Liver (tissue), 9 donors: ENCODE measurements around the gene VARS1. TPM values are rescaled to one million over a fixed set of nuclear protein-coding genes. Genes with fewer than 3 reads are reported as not detected.
"Not testable (repeated sequence)": the region's sequence is repeated elsewhere in the genome, so short reads cannot be mapped to it uniquely, and the experiment has no call there.

Source experiments
- DNase-seq: peaks from one replicate; pipeline ENCODE4 v3.0.0-alpha.2; 2017; ENCODE audit warnings: low spot score
- H3K27ac ChIP-seq, 2 donors: one replicate each; pipeline ENCODE4 v1.7.0; 2013; ENCODE audit warnings: inconsistent platforms in 2 of 2, low read length in 2 of 2, control low read depth in 1 of 2, low read depth in 1 of 2, mild to moderate bottlenecking in 1 of 2
- H3K27me3 ChIP-seq, 4 donors: one replicate each; pipeline versions ENCODE4 v1.6.1 to v1.7.0; 2013; ENCODE audit warnings: low read length in 3 of 4, inconsistent platforms in 1 of 4, mild to moderate bottlenecking in 1 of 4, moderate library complexity in 1 of 4; ENCODE audit not compliant: control insufficient read depth in 4 of 4, insufficient read depth in 4 of 4
- H3K36me3 ChIP-seq, 4 donors: one replicate each; pipeline versions ENCODE4 v1.6.1 to v1.7.0; 2013; ENCODE audit warnings: low read length in 3 of 4, mild to moderate bottlenecking in 3 of 4, low read depth in 1 of 4, moderate library complexity in 1 of 4; ENCODE audit not compliant: control insufficient read depth in 4 of 4, insufficient read depth in 3 of 4
- H3K4me1 ChIP-seq, 4 donors: one replicate each; pipeline versions ENCODE4 v1.6.1 to v1.7.0; 2013; ENCODE audit warnings: low read length in 3 of 4, mild to moderate bottlenecking in 3 of 4, moderate library complexity in 1 of 4; ENCODE audit not compliant: control insufficient read depth in 4 of 4, insufficient read depth in 4 of 4
- H3K4me3 ChIP-seq, 3 donors: one replicate each; pipeline versions ENCODE4 v1.6.1 to v1.7.0; 2013; ENCODE audit warnings: low read length in 3 of 3, control low read depth in 1 of 3, low read depth in 1 of 3, mild to moderate bottlenecking in 1 of 3
- H3K9ac ChIP-seq, 2 donors: one replicate each; pipeline ENCODE4 v1.7.0; 2013; ENCODE audit warnings: low read length in 2 of 2, mild to moderate bottlenecking in 2 of 2, moderate library complexity in 2 of 2, control low read depth in 1 of 2, low read depth in 1 of 2
- H3K9me3 ChIP-seq, 4 donors: one replicate each; pipeline versions ENCODE4 v1.6.1 to v1.7.0; 2013; ENCODE audit warnings: low read length in 3 of 4; ENCODE audit not compliant: control insufficient read depth in 4 of 4
- CTCF ChIP-seq: fragments of 150-350 bp; IDR thresholded peaks from 2 replicates; pipeline ENCODE4 v1.5.1; 2017; ENCODE audit warnings: improper control_type of control experiment, low read depth, low read length; ENCODE audit not compliant: missing input control
- EGR1 ChIP-seq, 2 donors: IDR thresholded peaks; 2 replicates each; pipeline ENCODE4 v1.6.1; 2016 to 2018; ENCODE audit warnings: antibody characterized with exemption in 2 of 2, low read depth in 2 of 2
- FOXA1 ChIP-seq: IDR thresholded peaks from 2 replicates; pipeline ENCODE4 v1.6.1; 2016; ENCODE audit warnings: antibody characterized with exemption
- FOXA2 ChIP-seq: IDR thresholded peaks from 2 replicates; pipeline ENCODE4 v1.6.1; 2016; ENCODE audit warnings: antibody characterized with exemption
- GABPA ChIP-seq, 2 donors: IDR thresholded peaks in 1 of 2; conservative IDR thresholded peaks in 1 of 2; 2 replicates each; pipeline ENCODE4 v1.6.1; 2016; ENCODE audit warnings: antibody characterized with exemption in 2 of 2, mild to moderate bottlenecking in 1 of 2, moderate library complexity in 1 of 2
- HNF4A ChIP-seq, 2 donors: conservative IDR thresholded peaks; 2 replicates each; pipeline ENCODE4 v1.6.1; 2016; ENCODE audit warnings: antibody characterized with exemption in 2 of 2, mild to moderate bottlenecking in 2 of 2
- HNF4G ChIP-seq: IDR thresholded peaks from 2 replicates; pipeline ENCODE4 v1.6.1; 2016; ENCODE audit warnings: antibody characterized with exemption
- JUND ChIP-seq, 2 donors: IDR thresholded peaks; 2 replicates each; pipeline ENCODE4 v1.6.1; 2016; ENCODE audit warnings: antibody characterized with exemption in 2 of 2
- REST ChIP-seq: IDR thresholded peaks from 2 replicates; pipeline ENCODE4 v1.6.1; 2016; ENCODE audit warnings: antibody characterized with exemption, mild to moderate bottlenecking
- RXRA ChIP-seq, 2 donors: IDR thresholded peaks; 2 replicates each; pipeline ENCODE4 v1.6.1; 2017 to 2018; ENCODE audit warnings: antibody characterized with exemption in 2 of 2, mild to moderate bottlenecking in 1 of 2
- SP1 ChIP-seq: IDR thresholded peaks from 2 replicates; pipeline ENCODE4 v1.6.1; 2018; ENCODE audit warnings: antibody characterized with exemption, mild to moderate bottlenecking
- TAF1 ChIP-seq: conservative IDR thresholded peaks from 2 replicates; pipeline ENCODE4 v1.6.1; 2016; ENCODE audit warnings: antibody characterized with exemption, mild to moderate bottlenecking
- YY1 ChIP-seq: IDR thresholded peaks from 2 replicates; pipeline ENCODE4 v1.6.1; 2016; ENCODE audit warnings: antibody characterized with exemption, mild to moderate bottlenecking
- WGBS: extraction: QIAGEN DNeasy Blood & Tissue Kit; methylation state at CpG from one replicate; pipeline ENCODE4 v1.1.7; 2013; 5-methylcytosine and 5-hydroxymethylcytosine counted together
- polyA plus RNA-seq, 2 donors: library from polyadenylated mRNA; stranded (reverse) in 1 of 2; unstranded in 1 of 2; fragments of 200-250 nt in 1 of 2; fragments of >200 nt in 1 of 2; fragmentation: Nextera tagmentation in 1 of 2; extraction: Ambion mirVana in 1 of 2; gene quantifications; one replicate each; pipeline versions ENCODE4 v1.2.1 to v1.2.3, GENCODE V29; 2013 to 2015
- total RNA-seq, 2 donors: library from RNA; depleted of rRNA; stranded (reverse); fragments of >200 nt; gene quantifications; one replicate each; pipeline ENCODE4 v1.2.3, GENCODE V29; 2014
- TF ChIP-seq, protein P1 (sequence below): IDR thresholded peaks from 2 replicates; pipeline ENCODE4 v1.6.1; 2016; ENCODE audit warnings: antibody characterized with exemption
- donor health status: healthy.
- donor health status: healthy.
- donor health status: healthy.
- donor health status: healthy.
- donor health status: healthy.

VARS1 gene
- total and polyA plus RNA-seq, 4 donors = 17.9 to 44.7 (median 32.4) TPM

GRCh38 chr6:31794866-31795615, 511 bp downstream of the VARS1 start:
- Histone ChIP-seq H3K4me1 (peaks cover 0 to 10% (median 6%) of the 10 kb centered on the region in 4 donors), H3K9me3 (no peaks in the 10 kb centered on the region), H3K9ac (peak overlapping the region; percentile 93 to 99), H3K27me3 (no peaks in the 10 kb centered on the region), H3K36me3 (peaks cover 0 to 13% (median 7%) of the 10 kb centered on the region in 4 donors), H3K4me3 (peak overlapping the region; percentile 95 to 98 (median 96)), H3K27ac (peak overlapping the region; percentile 92 to 94)
- no peak for DNase-seq
- TF ChIP-seq FOXA1 (no peak), REST (no peak), HNF4A (conservative IDR thresholded peaks at IDR 0.05) (no peak), EGR1 (IDR thresholded peaks at IDR 0.05; ENCODE audit: low read depth in 2 of 2) (no peak), RXRA (IDR thresholded peaks at IDR 0.05) (no peak), TAF1 (no peak), JUND (IDR thresholded peaks at IDR 0.05) (no peak), GABPA (IDR thresholded peaks at IDR 0.05 in 1 of 2, conservative IDR thresholded peaks at IDR 0.05 in 1 of 2) (no peak), FOXA2 (no peak), SP1 (no peak), YY1 (no peak)
- TF ChIP-seq, protein P1, sequence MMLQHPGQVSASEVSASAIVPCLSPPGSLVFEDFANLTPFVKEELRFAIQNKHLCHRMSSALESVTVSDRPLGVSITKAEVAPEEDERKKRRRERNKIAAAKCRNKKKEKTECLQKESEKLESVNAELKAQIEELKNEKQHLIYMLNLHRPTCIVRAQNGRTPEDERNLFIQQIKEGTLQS = no peak
- 3% methylated on average over 44 of the region's 44 CpGs for WGBS

- peak overlapping the region; percentile 92 to 94 for H3K27ac ChIP-seq
- TF ChIP-seq, protein P1 = no peak
- no peak for TF ChIP-seq HNF4G
- TF ChIP-seq EGR1 (IDR thresholded peaks at IDR 0.05; ENCODE audit: low read depth in 2 of 2) = no peak
- TF ChIP-seq CTCF = no peak
- no peak for TF ChIP-seq FOXA2
- H3K9ac ChIP-seq = peak overlapping the region; percentile 93 to 99
- peak overlapping the region; percentile 95 to 98 (median 96) for H3K4me3 ChIP-seq
- peaks cover 0 to 10% (median 6%) of the 10 kb centered on the region in 4 donors for H3K4me1 ChIP-seq
- H3K27me3 ChIP-seq = no peaks in the 10 kb centered on the region
- DNase-seq = no peak
- 38% methylated on average over 7 of the region's 7 CpGs for WGBS
- no peaks in the 10 kb centered on the region for H3K9me3 ChIP-seq
- H3K36me3 ChIP-seq = peaks cover 0 to 14% (median 7%) of the 10 kb centered on the region in 4 donors
Measured at GRCh38 chr6:31794294-31794865, 1.2 kb downstream of the VARS1 start.

- WGBS = 95% methylated on average over 6 of the region's 6 CpGs
- H3K27me3 ChIP-seq, H3K4me1 ChIP-seq, H3K9ac ChIP-seq, H3K4me3 ChIP-seq, H3K27ac ChIP-seq, DNase-seq, H3K9me3 ChIP-seq: not testable (repeated sequence)
- peaks cover 0 to 16% (median 7%) of the 10 kb centered on the region in 4 donors for H3K36me3 ChIP-seq
Measured at GRCh38 chr6:31793927-31794245, 1.7 kb downstream of the VARS1 start.
